SK-N-SH treated with all-trans-retinoic acid at 6 μM for 48 hours (cell line): ENCODE measurements around the gene HOXD3.

Experiments used
- ATAC-seq: fragments of 200-7000 bp; cut with Tn5 transposase; 3 replicates; pipeline ENCODE4 v1.9.1; 2020; ENCODE audit warnings: mild to moderate bottlenecking, moderate library complexity
- ARNTL ChIP-seq: fragments of 450-650 bp; formaldehyde crosslinking; IDR thresholded peaks from 2 replicates; pipeline ENCODE4 v1.5.0; 2020; ENCODE audit warnings: low read depth, mild to moderate bottlenecking, moderate library complexity, borderline replicate concordance
- BACH2 ChIP-seq: fragments of 250-450 bp; sonication (Bioruptor Pico); IDR thresholded peaks from 2 replicates; pipeline ENCODE4 v1.9.0; 2021; ENCODE audit warnings: mild to moderate bottlenecking, borderline replicate concordance
- CREB5 ChIP-seq: fragments of 250-450 bp; sonication (Bioruptor Pico); IDR thresholded peaks from 2 replicates; pipeline ENCODE4 v1.5.1; 2020; ENCODE audit warnings: low read depth, mild to moderate bottlenecking, moderate library complexity
- CSDC2 ChIP-seq: fragments of 250-450 bp; sonication (Bioruptor Pico); IDR thresholded peaks from 2 replicates; pipeline ENCODE4 v1.5.0; 2020; ENCODE audit warnings: mild to moderate bottlenecking, moderate library complexity
- ESRRG ChIP-seq: fragments of 250-450 bp; sonication (Bioruptor Pico); IDR thresholded peaks from 2 replicates; pipeline ENCODE4 v1.6.1; 2021; ENCODE audit warnings: mild to moderate bottlenecking
- GLIS3 ChIP-seq: fragments of 250-450 bp; sonication (Bioruptor Pico); IDR thresholded peaks from 2 replicates; pipeline ENCODE4 v1.5.0; 2020; ENCODE audit warnings: mild to moderate bottlenecking, moderate library complexity
- ISL1 ChIP-seq: fragments of 250-450 bp; sonication (Bioruptor Pico); IDR thresholded peaks from 2 replicates; pipeline ENCODE4 v2.1.2; 2022; ENCODE audit warnings: mild to moderate bottlenecking, moderate library complexity
- OSR1 ChIP-seq: fragments of 250-450 bp; sonication (Bioruptor Pico); IDR thresholded peaks from 2 replicates; pipeline ENCODE4 v1.8.0; 2022; ENCODE audit warnings: moderate library complexity, mild to moderate bottlenecking, inconsistent platforms
- PATZ1 ChIP-seq: fragments of 250-450 bp; sonication (Bioruptor Pico); IDR thresholded peaks from 2 replicates; pipeline ENCODE4 v1.8.0; 2020; ENCODE audit warnings: mild to moderate bottlenecking, moderate library complexity, borderline replicate concordance
- POU6F1 ChIP-seq: fragments of 250-450 bp; sonication (Bioruptor Pico); IDR thresholded peaks from 2 replicates; pipeline ENCODE4 v1.8.0; 2021; ENCODE audit warnings: low read depth, mild to moderate bottlenecking, moderate library complexity, borderline replicate concordance
- PPARA ChIP-seq: fragments of 250-450 bp; sonication (Bioruptor Pico); IDR thresholded peaks from 2 replicates; pipeline ENCODE4 v1.5.0; 2020; ENCODE audit warnings: mild to moderate bottlenecking, borderline replicate concordance
- RARB ChIP-seq: fragments of 250-450 bp; sonication (Bioruptor Pico); IDR thresholded peaks from 2 replicates; pipeline ENCODE4 v1.8.0; 2021; ENCODE audit warnings: mild to moderate bottlenecking, moderate library complexity
- SNAI2 ChIP-seq: fragments of 250-450 bp; sonication (Bioruptor Pico); IDR thresholded peaks from 2 replicates; pipeline ENCODE4 v1.5.0; 2020; ENCODE audit warnings: mild to moderate bottlenecking, moderate library complexity
- TCF4 ChIP-seq: fragments of 250-450 bp; sonication (Bioruptor Pico); IDR thresholded peaks from 2 replicates; pipeline ENCODE4 v1.8.0; 2021; ENCODE audit warnings: mild to moderate bottlenecking, moderate library complexity, borderline replicate concordance
- TOX ChIP-seq: fragments of 250-450 bp; sonication (Bioruptor Pico); IDR thresholded peaks from 2 replicates; pipeline ENCODE4 v1.8.0; 2021; ENCODE audit warnings: mild to moderate bottlenecking, moderate library complexity, borderline replicate concordance
- ZC3H10 ChIP-seq: fragments of 250-450 bp; sonication (Bioruptor Pico); IDR thresholded peaks from 2 replicates; pipeline ENCODE4 v1.5.1; 2021; ENCODE audit warnings: mild to moderate bottlenecking, moderate library complexity
- ZFP3 ChIP-seq: fragments of 250-450 bp; sonication (Bioruptor Pico); IDR thresholded peaks from 2 replicates; pipeline ENCODE4 v1.5.0; 2020; ENCODE audit warnings: mild to moderate bottlenecking, moderate library complexity
- ZFP30 ChIP-seq: fragments of 450-650 bp; formaldehyde crosslinking; IDR thresholded peaks from 2 replicates; pipeline ENCODE4 v1.5.0; 2022; ENCODE audit warnings: mild to moderate bottlenecking, moderate library complexity
- ZNF565 ChIP-seq: fragments of 450-650 bp; formaldehyde crosslinking; conservative IDR thresholded peaks from 2 replicates; pipeline ENCODE4 v1.5.0; 2020; ENCODE audit warnings: low read depth, mild to moderate bottlenecking, moderate library complexity
- ZNF70 ChIP-seq: fragments of 450-650 bp; formaldehyde crosslinking; IDR thresholded peaks from 2 replicates; pipeline ENCODE4 v1.5.0; 2020; ENCODE audit warnings: mild to moderate bottlenecking, moderate library complexity
- ZNF8 ChIP-seq: fragments of 450-650 bp; formaldehyde crosslinking; IDR thresholded peaks from 2 replicates; pipeline ENCODE4 v1.5.0; 2020; ENCODE audit warnings: mild to moderate bottlenecking, moderate library complexity
- TF ChIP-seq, protein P1 (sequence below): fragments of 250-450 bp; sonication (Bioruptor Pico); IDR thresholded peaks from 2 replicates; pipeline ENCODE4 v1.5.0; 2020; ENCODE audit warnings: mild to moderate bottlenecking, moderate library complexity
- TF ChIP-seq, protein P2 (sequence below): fragments of 250-450 bp; sonication (Bioruptor Pico); IDR thresholded peaks from 2 replicates; pipeline ENCODE4 v1.5.1; 2021; ENCODE audit warnings: mild to moderate bottlenecking, moderate library complexity

Gene HOXD3

GRCh38 chr2:176146645-176147044 lies 10.5 kb upstream of the HOXD3 start:
- no peak for ATAC-seq
- no peak for TF ChIP-seq TCF4 (CRISPR knock-in tag)
- no peak for TF ChIP-seq CSDC2 (CRISPR knock-in tag)
- TF ChIP-seq ZNF70 (CRISPR knock-in tag): no peak
- no peak for TF ChIP-seq CREB5 (CRISPR knock-in tag)
- no peak for TF ChIP-seq PPARA
- no peak for TF ChIP-seq BACH2 (CRISPR knock-in tag)
- no peak for TF ChIP-seq ZFP30 (CRISPR knock-in tag)
- TF ChIP-seq, protein P1, sequence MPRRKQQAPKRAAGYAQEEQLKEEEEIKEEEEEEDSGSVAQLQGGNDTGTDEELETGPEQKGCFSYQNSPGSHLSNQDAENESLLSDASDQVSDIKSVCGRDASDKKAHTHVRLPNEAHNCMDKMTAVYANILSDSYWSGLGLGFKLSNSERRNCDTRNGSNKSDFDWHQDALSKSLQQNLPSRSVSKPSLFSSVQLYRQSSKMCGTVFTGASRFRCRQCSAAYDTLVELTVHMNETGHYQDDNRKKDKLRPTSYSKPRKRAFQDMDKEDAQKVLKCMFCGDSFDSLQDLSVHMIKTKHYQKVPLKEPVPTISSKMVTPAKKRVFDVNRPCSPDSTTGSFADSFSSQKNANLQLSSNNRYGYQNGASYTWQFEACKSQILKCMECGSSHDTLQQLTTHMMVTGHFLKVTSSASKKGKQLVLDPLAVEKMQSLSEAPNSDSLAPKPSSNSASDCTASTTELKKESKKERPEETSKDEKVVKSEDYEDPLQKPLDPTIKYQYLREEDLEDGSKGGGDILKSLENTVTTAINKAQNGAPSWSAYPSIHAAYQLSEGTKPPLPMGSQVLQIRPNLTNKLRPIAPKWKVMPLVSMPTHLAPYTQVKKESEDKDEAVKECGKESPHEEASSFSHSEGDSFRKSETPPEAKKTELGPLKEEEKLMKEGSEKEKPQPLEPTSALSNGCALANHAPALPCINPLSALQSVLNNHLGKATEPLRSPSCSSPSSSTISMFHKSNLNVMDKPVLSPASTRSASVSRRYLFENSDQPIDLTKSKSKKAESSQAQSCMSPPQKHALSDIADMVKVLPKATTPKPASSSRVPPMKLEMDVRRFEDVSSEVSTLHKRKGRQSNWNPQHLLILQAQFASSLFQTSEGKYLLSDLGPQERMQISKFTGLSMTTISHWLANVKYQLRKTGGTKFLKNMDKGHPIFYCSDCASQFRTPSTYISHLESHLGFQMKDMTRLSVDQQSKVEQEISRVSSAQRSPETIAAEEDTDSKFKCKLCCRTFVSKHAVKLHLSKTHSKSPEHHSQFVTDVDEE (CRISPR knock-in tag): no peak
- TF ChIP-seq ARNTL (CRISPR knock-in tag): no peak
- TF ChIP-seq ZFP3: no peak
- TF ChIP-seq SNAI2 (CRISPR knock-in tag): no peak
- TF ChIP-seq TOX: no peak
- no peak for TF ChIP-seq POU6F1 (CRISPR knock-in tag)
- TF ChIP-seq GLIS3 (CRISPR knock-in tag): no peak
- TF ChIP-seq OSR1 (CRISPR knock-in tag): no peak
- TF ChIP-seq ESRRG (CRISPR knock-in tag): no peak
- TF ChIP-seq PATZ1 (CRISPR knock-in tag): no peak
- TF ChIP-seq RARB: no peak

- TF ChIP-seq RARB: no peak
- TF ChIP-seq TCF4 (CRISPR knock-in tag): no peak
- TF ChIP-seq GLIS3 (CRISPR knock-in tag): no peak
- TF ChIP-seq ZNF70 (CRISPR knock-in tag): no peak
- TF ChIP-seq TOX: no peak
- TF ChIP-seq, protein P2, sequence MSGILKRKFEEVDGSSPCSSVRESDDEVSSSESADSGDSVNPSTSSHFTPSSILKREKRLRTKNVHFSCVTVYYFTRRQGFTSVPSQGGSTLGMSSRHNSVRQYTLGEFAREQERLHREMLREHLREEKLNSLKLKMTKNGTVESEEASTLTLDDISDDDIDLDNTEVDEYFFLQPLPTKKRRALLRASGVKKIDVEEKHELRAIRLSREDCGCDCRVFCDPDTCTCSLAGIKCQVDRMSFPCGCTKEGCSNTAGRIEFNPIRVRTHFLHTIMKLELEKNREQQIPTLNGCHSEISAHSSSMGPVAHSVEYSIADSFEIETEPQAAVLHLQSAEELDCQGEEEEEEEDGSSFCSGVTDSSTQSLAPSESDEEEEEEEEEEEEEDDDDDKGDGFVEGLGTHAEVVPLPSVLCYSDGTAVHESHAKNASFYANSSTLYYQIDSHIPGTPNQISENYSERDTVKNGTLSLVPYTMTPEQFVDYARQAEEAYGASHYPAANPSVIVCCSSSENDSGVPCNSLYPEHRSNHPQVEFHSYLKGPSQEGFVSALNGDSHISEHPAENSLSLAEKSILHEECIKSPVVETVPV: no peak
- no peak for TF ChIP-seq BACH2 (CRISPR knock-in tag)
- TF ChIP-seq ZC3H10: no peak
- no peak for TF ChIP-seq OSR1 (CRISPR knock-in tag)
- no peak for TF ChIP-seq ISL1
- TF ChIP-seq ZNF8 (CRISPR knock-in tag): no peak
- no peak for TF ChIP-seq ESRRG (CRISPR knock-in tag)
- TF ChIP-seq ZFP30 (CRISPR knock-in tag): no peak
- TF ChIP-seq CSDC2 (CRISPR knock-in tag): no peak
- TF ChIP-seq PPARA: no peak
- TF ChIP-seq PATZ1 (CRISPR knock-in tag): no peak
- no peak for TF ChIP-seq SNAI2 (CRISPR knock-in tag)
- no peak for TF ChIP-seq ZNF565
- no peak for TF ChIP-seq POU6F1 (CRISPR knock-in tag)
- no peak for TF ChIP-seq ARNTL (CRISPR knock-in tag)
- ATAC-seq: no peak
Measured at GRCh38 chr2:176147210-176147799, 9.8 kb upstream of the HOXD3 start.
